ENCODE results near the gene SPAG17.

Gene SPAG17

GRCh38 chr1:118117521-118117920 lies 67.5 kb downstream of the SPAG17 start:
- no peak for DNase-seq

DNA sequence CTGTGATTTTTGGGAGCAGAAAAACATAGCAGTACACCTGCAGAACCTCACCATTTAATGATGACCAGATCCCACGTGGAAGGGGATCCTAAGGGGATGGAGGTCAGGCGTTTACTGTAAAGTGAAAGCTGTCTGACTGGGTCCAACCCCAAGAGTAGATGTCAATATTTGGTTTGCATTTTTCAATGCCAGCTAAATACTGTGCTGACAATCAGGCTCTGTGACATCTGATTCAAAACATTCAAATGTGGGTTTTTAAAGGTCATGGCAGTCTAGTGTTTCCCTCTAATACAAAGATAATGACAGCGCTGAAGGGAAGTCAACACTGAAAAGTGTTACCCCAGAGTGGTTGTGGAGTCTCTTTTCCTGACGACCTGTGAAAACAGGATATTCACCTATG lies 68.1 kb downstream of the SPAG17 start:
- no peak for DNase-seq

DNA sequence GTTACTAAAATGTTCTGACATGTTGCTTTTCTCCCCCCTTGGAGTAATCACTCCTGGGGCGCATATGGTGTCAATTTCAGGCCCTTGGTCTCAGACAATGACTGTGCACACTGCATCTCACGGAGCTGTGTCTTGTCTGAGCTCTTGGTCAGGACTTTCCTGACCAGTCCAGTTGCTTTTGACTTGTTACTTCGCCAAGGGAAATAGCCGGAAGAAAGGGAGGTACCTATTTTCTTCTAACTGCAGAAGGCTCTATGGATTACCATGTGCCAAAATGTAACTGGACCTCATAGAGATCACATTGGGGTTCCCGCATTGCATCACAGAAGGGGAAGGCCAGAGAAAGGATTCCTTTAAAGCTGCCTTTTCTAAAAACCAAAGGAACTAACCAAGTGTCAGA lies 68.6 kb downstream of the SPAG17 start:
- DNase-seq = no peak

- DNase-seq = no peak
Observed at GRCh38 chr1:118115567-118116295, 69.3 kb downstream of the SPAG17 start.

DNA sequence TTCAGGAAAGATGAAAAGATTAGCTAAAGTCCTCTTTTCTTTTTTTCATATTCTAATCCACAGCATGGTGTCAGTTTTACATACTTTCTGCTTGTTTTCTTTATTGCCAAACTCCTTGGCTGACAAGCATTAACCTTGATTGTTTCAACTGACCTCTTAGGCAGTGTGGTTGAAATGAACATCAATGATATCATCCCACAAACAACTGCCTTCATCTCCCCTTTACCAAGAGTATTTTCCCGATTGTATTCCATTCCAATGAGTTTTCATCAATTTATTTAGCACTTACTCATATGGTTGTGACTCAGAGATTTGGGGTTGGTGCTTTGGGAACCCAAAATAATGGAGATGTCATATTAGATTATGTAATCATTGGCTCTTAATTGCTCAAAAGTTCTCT lies 71.8 kb downstream of the SPAG17 start:
- no peak for DNase-seq

DNA sequence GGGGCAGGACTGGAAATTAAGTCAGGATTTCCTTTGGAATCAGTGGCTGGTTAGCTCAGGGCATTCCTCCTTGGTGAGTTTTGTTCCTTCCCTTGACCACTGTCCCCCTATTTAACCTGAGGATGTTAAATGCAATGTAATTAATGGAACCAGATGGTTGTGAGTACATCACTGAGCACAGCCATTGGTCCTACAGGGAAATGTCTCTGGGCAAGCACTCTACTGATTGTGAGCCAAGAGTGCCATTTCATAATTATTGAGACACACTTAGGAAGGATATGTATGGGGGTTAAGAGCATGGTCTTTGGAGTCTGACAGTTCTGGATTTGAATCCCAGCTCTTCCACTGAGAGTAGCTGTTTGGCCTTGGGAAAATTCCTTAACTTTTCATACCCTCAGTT lies 74.4 kb downstream of the SPAG17 start:
- no peak for DNase-seq

GRCh38 chr1:118104951-118105350 lies 80.1 kb downstream of the SPAG17 start:
- DNase-seq = no peak

GRCh38 chr1:118102445-118102844 lies 82.6 kb downstream of the SPAG17 start:
- no peak for DNase-seq

GRCh38 chr1:118101999-118102398 lies 83.0 kb downstream of the SPAG17 start:
- no peak for DNase-seq

GRCh38 chr1:118101515-118101844 lies 83.5 kb downstream of the SPAG17 start:
- DNase-seq = no peak

DNA sequence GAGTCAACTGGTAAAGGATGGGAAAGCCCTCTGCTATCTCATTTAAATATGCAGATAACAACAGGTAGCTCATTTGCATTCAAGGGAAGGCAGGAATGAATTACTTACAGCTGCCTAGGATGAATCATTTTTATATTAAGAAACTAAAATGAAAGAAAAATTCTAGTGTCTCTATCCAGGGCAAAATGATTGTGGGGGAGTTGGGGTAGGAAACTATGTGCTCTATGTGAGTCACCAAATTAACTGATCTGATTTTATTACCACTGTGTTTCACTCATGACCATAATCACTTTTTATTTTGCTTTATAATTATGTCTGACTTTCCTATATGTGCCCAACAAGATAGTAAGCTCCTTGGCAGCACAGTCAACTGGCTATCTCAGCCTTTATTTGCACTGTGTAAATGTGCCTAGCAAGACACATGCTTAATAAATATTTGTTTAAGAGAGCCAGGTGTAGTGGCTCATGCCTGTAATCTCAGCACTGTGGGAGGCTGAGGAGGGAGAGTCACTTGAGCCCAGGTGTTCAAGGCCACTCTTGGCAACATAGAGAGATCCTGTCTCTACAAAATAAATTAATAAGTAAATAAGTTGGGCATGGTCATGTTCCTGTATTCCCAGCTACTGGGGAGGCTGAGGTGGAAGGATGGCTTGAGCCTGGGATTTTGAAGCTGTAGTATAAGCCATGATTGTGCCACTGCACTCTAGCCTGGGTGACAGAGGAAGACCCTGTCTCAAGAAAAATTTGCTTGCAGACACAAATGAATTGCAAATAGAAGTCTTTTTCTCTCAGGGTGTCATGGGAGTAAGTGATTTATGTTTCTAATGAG lies 84.1 kb downstream of the SPAG17 start:
- no peak for DNase-seq

GRCh38 chr1:118099686-118100085 lies 85.3 kb downstream of the SPAG17 start:
- DNase-seq = no peak

GRCh38 chr1:118097622-118098348 lies 87.2 kb downstream of the SPAG17 start:
- no peak for DNase-seq

- no peak for DNase-seq
Observed at GRCh38 chr1:118093017-118093416, 92.0 kb downstream of the SPAG17 start.

GRCh38 chr1:118090130-118090529 lies 94.9 kb downstream of the SPAG17 start:
- DNase-seq = no peak

GRCh38 chr1:118085365-118085764 lies 99.7 kb downstream of the SPAG17 start:
- DNase-seq = no peak

DNA sequence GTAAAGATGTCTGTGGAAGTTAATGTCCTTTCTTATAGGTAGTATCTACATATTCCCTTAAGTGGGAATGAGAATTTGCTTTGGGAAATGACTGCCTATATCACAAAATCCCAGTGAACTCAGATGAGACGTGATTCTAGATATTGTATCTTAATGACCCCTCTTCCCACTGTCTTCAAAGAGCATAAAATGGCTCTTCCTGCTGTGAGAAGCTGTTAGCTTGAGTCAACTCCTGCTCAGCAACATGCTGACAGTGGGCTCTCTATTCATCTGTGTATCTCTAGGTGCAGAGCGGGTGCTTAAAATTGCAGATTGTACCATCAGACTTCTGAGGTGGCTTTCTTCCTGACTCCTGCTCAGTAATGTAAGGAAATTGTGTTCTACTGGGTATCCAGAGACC lies 100.6 kb downstream of the SPAG17 start:
- no peak for DNase-seq

DNA sequence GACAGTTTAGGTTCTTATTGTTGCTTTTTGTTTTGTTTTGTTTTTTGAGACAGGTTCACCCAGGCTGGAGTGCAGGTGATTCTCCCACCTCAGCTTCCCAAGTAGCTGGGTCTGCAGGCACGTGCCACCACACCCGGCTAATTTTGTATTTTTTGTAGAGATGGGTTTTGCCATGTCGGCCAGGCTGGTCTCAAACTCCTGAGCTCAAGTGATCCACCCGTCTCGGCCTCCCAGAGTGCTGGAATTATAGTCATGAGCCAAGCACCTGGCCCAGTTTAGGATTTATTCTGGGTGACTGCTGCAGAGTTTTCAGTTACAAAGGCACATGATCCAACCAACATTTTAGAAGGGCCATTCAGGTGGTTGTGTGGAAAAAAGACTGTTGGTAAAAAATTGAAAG lies 102.0 kb downstream of the SPAG17 start:
- no peak for DNase-seq

DNA sequence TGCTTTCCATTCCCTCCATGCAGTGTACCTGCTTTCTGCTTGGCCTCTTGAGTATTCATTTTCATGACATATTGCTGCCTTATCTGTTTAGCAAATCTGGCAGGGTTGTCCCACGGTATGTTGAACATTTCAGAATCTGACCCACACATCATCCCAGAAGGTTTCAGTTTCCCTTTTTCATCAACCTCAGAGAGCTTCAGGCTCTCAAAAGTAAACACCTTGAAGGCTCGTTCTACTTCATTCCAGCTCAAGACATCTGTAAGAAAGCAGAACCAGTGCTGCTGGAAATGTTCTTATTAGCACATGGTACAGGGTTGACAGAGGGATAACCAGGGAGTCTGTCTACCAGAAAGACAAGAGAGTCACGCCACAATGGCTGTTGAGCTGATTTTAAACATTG lies 103.6 kb downstream of the SPAG17 start:
- no peak for DNase-seq

GRCh38 chr1:118077331-118078045 lies 107.5 kb downstream of the SPAG17 start:
- no peak for DNase-seq

DNA sequence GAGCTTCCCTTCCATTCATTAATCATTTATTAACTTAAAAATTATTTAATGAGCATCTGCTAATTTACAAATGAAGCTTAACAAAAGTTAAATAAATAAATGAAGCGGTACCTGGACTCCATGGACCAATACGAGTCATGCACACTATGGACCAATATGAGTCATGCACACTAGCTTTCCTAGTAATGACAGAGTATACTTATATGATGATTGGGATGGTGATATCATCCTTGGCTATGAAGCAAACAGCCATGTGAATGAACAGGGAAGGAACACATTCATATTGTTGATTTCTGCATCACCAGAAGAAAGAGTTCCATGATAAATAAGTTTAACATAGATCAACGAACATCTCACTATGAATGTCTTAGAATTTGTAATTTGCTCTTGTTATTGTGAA lies 109.9 kb downstream of the SPAG17 start:
- no peak for DNase-seq

GRCh38 chr1:118073648-118074435 lies 111.2 kb downstream of the SPAG17 start:
- no peak for DNase-seq
